HEK293 (cell line): ENCODE measurements around the gene MTMR6.

ENCODE experiments used
- AEBP2 ChIP-seq: fragments of 450-650 bp; formaldehyde crosslinking; IDR thresholded peaks from 2 replicates; pipeline ENCODE4 v1.5.1; 2016; ENCODE audit warnings: missing biosample characterization, missing genetic modification characterization, borderline replicate concordance
- ATF2 ChIP-seq: fragments of 450-650 bp; formaldehyde crosslinking; IDR thresholded peaks from 2 replicates; pipeline ENCODE4 v1.5.1; 2016; ENCODE audit warnings: missing biosample characterization, missing genetic modification characterization, low read depth
- FEZF1 ChIP-seq: fragments of 450-650 bp; formaldehyde crosslinking; IDR thresholded peaks from 2 replicates; pipeline ENCODE4 v1.5.1; 2016; ENCODE audit warnings: missing biosample characterization, missing genetic modification characterization
- HOXD13 ChIP-seq: sonication (generic); formaldehyde crosslinking; IDR thresholded peaks from 2 replicates; pipeline ENCODE4 v1.8.0; 2022; ENCODE audit warnings: missing genetic modification reagents, borderline replicate concordance
- INSM2 ChIP-seq: fragments of 450-650 bp; formaldehyde crosslinking; IDR thresholded peaks from 2 replicates; pipeline ENCODE4 v1.5.1; 2016; ENCODE audit warnings: missing biosample characterization, missing genetic modification characterization
- OSR2 ChIP-seq: fragments of 450-650 bp; formaldehyde crosslinking; IDR thresholded peaks from 2 replicates; pipeline ENCODE4 v1.5.1; 2016; ENCODE audit warnings: missing biosample characterization, missing genetic modification characterization
- PRDM2 ChIP-seq: fragments of 450-650 bp; formaldehyde crosslinking; IDR thresholded peaks from 2 replicates; pipeline ENCODE4 v1.5.1; 2016; ENCODE audit warnings: missing biosample characterization, missing genetic modification characterization, borderline replicate concordance
- SALL2 ChIP-seq: fragments of 450-650 bp; formaldehyde crosslinking; IDR thresholded peaks from 2 replicates; pipeline ENCODE4 v1.5.0; 2017; ENCODE audit warnings: missing biosample characterization, mild to moderate bottlenecking, missing genetic modification characterization, borderline replicate concordance
- SCRT1 ChIP-seq: fragments of 450-650 bp; formaldehyde crosslinking; IDR thresholded peaks from 2 replicates; pipeline ENCODE4 v1.5.1; 2016; ENCODE audit warnings: missing biosample characterization, missing genetic modification characterization, borderline replicate concordance
- SETDB1 ChIP-seq: IDR thresholded peaks from one replicate; pipeline ENCODE4 v1.6.1; 2017; ENCODE audit warnings: mild to moderate bottlenecking, low read length, moderate library complexity, mixed read lengths; ENCODE audit not compliant: insufficient read length
- TCF7L2 ChIP-seq: IDR thresholded peaks from 2 replicates; pipeline ENCODE4 v1.6.1; 2011; ENCODE audit warnings: low read depth, mild to moderate bottlenecking, inconsistent platforms, low read length, moderate library complexity, borderline replicate concordance
- ZBTB48 ChIP-seq: fragments of 450-650 bp; formaldehyde crosslinking; IDR thresholded peaks from 2 replicates; pipeline ENCODE4 v1.5.1; 2016; ENCODE audit warnings: missing biosample characterization, missing genetic modification characterization
- ZFHX2 ChIP-seq: fragments of 450-650 bp; formaldehyde crosslinking; conservative IDR thresholded peaks from 2 replicates; pipeline ENCODE4 v1.5.1; 2016; ENCODE audit warnings: missing biosample characterization, missing genetic modification characterization
- ZNF140 ChIP-seq: fragments of 450-650 bp; formaldehyde crosslinking; IDR thresholded peaks from 2 replicates; pipeline ENCODE4 v1.5.1; 2016; ENCODE audit warnings: missing biosample characterization, missing genetic modification characterization
- ZNF146 ChIP-seq: fragments of 450-650 bp; formaldehyde crosslinking; IDR thresholded peaks from 2 replicates; pipeline ENCODE4 v1.5.1; 2016; ENCODE audit warnings: missing biosample characterization, missing genetic modification characterization
- ZNF155 ChIP-seq: fragments of 450-650 bp; formaldehyde crosslinking; IDR thresholded peaks from 2 replicates; pipeline ENCODE4 v1.5.1; 2016; ENCODE audit warnings: missing biosample characterization, missing genetic modification characterization
- ZNF157 ChIP-seq: fragments of 450-650 bp; formaldehyde crosslinking; IDR thresholded peaks from 2 replicates; pipeline ENCODE4 v1.5.1; 2016; ENCODE audit warnings: missing biosample characterization, missing genetic modification characterization
- ZNF248 ChIP-seq: fragments of 450-650 bp; formaldehyde crosslinking; IDR thresholded peaks from 2 replicates; pipeline ENCODE4 v1.5.1; 2017; ENCODE audit warnings: missing biosample characterization, missing genetic modification characterization
- ZNF292 ChIP-seq: fragments of 450-650 bp; formaldehyde crosslinking; IDR thresholded peaks from 2 replicates; pipeline ENCODE4 v1.5.1; 2016; ENCODE audit warnings: low read depth, missing biosample characterization, missing genetic modification characterization, borderline replicate concordance
- ZNF324 ChIP-seq: fragments of 450-650 bp; formaldehyde crosslinking; IDR thresholded peaks from 2 replicates; pipeline ENCODE4 v1.5.1; 2016; ENCODE audit warnings: missing biosample characterization, missing genetic modification characterization
- ZNF341 ChIP-seq: fragments of 450-650 bp; formaldehyde crosslinking; IDR thresholded peaks from 2 replicates; pipeline ENCODE4; 2016; ENCODE audit warnings: low read depth, missing biosample characterization, missing genetic modification characterization
- ZNF354C ChIP-seq: fragments of 450-650 bp; formaldehyde crosslinking; IDR thresholded peaks from 2 replicates; pipeline ENCODE4 v1.5.1; 2016; ENCODE audit warnings: missing biosample characterization, missing genetic modification characterization, low read depth, borderline replicate concordance
- ZNF366 ChIP-seq: fragments of 450-650 bp; formaldehyde crosslinking; conservative IDR thresholded peaks from 2 replicates; pipeline ENCODE4 v1.5.1; 2016; ENCODE audit warnings: missing biosample characterization, missing genetic modification characterization
- ZNF530 ChIP-seq: fragments of 450-650 bp; formaldehyde crosslinking; IDR thresholded peaks from 2 replicates; pipeline ENCODE4 v1.5.1; 2016; ENCODE audit warnings: low read depth, missing biosample characterization, missing genetic modification characterization
- ZNF624 ChIP-seq: fragments of 450-650 bp; formaldehyde crosslinking; IDR thresholded peaks from 2 replicates; pipeline ENCODE4 v1.5.1; 2017; ENCODE audit warnings: missing biosample characterization, missing genetic modification characterization
- ZNF768 ChIP-seq: fragments of 450-650 bp; formaldehyde crosslinking; IDR thresholded peaks from 2 replicates; pipeline ENCODE4 v1.5.1; 2018; ENCODE audit warnings: missing biosample characterization, mild to moderate bottlenecking, missing genetic modification characterization
- ZNF791 ChIP-seq: fragments of 450-650 bp; formaldehyde crosslinking; IDR thresholded peaks from 2 replicates; pipeline ENCODE4 v1.5.1; 2016; ENCODE audit warnings: missing biosample characterization, missing genetic modification characterization

MTMR6 gene

GRCh38 chr13:25286969-25287961 is at the start of gene MTMR6 (continued):
- TF ChIP-seq ZFHX2 (tag by site-specific recombination) (no peak), ZNF791 (tag by site-specific recombination) (no peak), ZNF157 (tag by site-specific recombination) (no peak), ZNF624 (no peak), ZNF140 (tag by site-specific recombination) (no peak), INSM2 (no peak), ZNF341 (peak; percentile 25; the same call in 1 of the 2 replicates), ZNF366 (tag by site-specific recombination) (peak; percentile 32; the same call in 1 of the 2 replicates), ATF2 (tag by site-specific recombination) (no peak), FEZF1 (tag by site-specific recombination) (no peak), ZNF324 (0 out of 2 replicates have a peak, but pooled peaks have one; percentile 41), OSR2 (tag by site-specific recombination) (no peak), ZNF530 (tag by site-specific recombination) (no peak), PRDM2 (tag by site-specific recombination) (no peak), SETDB1 (no peak), ZNF768 (tag by site-specific recombination) (no peak), ZNF292 (tag by site-specific recombination) (no peak), ZBTB48 (tag by site-specific recombination) (no peak; the same call in 1 of the 2 replicates), ZNF146 (no peak), ZNF248 (tag by site-specific recombination) (no peak), TCF7L2 (no peak), AEBP2 (tag by site-specific recombination) (no peak), ZNF155 (no peak), ZNF354C (tag by site-specific recombination) (no peak), SALL2 (tag by site-specific recombination) (no peak), SCRT1 (tag by site-specific recombination) (no peak), HOXD13 (CRISPR knock-in tag) (no peak)
